Stimulated activated CD8-positive, alpha-beta memory T cell treated with anti-CD3 and anti-CD28 coated beads, Interleukin-15, amount 100 ng/mL, for 48 hours (primary cell): ENCODE results near the gene GEMIN4.
"Not testable (repeated sequence)": the region's sequence is repeated elsewhere in the genome, so short reads cannot be mapped to it uniquely, and the experiment has no call there.

Source experiments
- DNase-seq, 2 donors: peaks; one replicate each; pipeline ENCODE4 v3.0.0-alpha.2; 2020; ENCODE audit warnings: low read depth in 2 of 2

Gene GEMIN4

GRCh38 chr17:778096-778495, 26.0 kb upstream of the GEMIN4 start:
- DNase-seq, result no peak

- DNase-seq, result no peak
Observed at GRCh38 chr17:774313-774584, 22.2 kb upstream of the GEMIN4 start.

GRCh38 chr17:773467-774312, 21.6 kb upstream of the GEMIN4 start:
- DNase-seq, result peak in 1 of 2 donors; percentile 19

- no peak for DNase-seq
Observed at GRCh38 chr17:773016-773415, 21.0 kb upstream of the GEMIN4 start.

GRCh38 chr17:767076-767475, 15.0 kb upstream of the GEMIN4 start:
- DNase-seq, result no peak

GRCh38 chr17:760371-760770, 8.3 kb upstream of the GEMIN4 start:
- DNase-seq, result no peak

GRCh38 chr17:759964-760363, 7.9 kb upstream of the GEMIN4 start:
- no peak for DNase-seq

- DNase-seq, result not testable (repeated sequence)
Observed at GRCh38 chr17:756010-756567, 4.0 kb upstream of the GEMIN4 start.

GRCh38 chr17:755319-755961, 3.4 kb upstream of the GEMIN4 start:
- not testable (repeated sequence) for DNase-seq

- DNase-seq, result no peak
Observed at GRCh38 chr17:753418-753817, 1.4 kb upstream of the GEMIN4 start.

- no peak for DNase-seq
Observed at GRCh38 chr17:752620-753219, 656 bp upstream of the GEMIN4 start.

GRCh38 chr17:751269-752001, 629 bp downstream of the GEMIN4 start:
- peak in 1 of 2 donors; percentile 19 for DNase-seq

GRCh38 chr17:750431-751037, 1.5 kb downstream of the GEMIN4 start:
- DNase-seq, result no peak

GRCh38 chr17:749359-749758, 2.7 kb downstream of the GEMIN4 start:
- DNase-seq, result not testable (repeated sequence)

GRCh38 chr17:748604-749003, 3.5 kb downstream of the GEMIN4 start:
- not testable (repeated sequence) for DNase-seq

- DNase-seq, result no peak
Observed at GRCh38 chr17:746783-747629, 5.1 kb downstream of the GEMIN4 start.

GRCh38 chr17:746181-746580, 5.9 kb downstream of the GEMIN4 start:
- DNase-seq, result no peak

- no peak for DNase-seq
Observed at GRCh38 chr17:745406-745805, 6.7 kb downstream of the GEMIN4 start.

GRCh38 chr17:744937-745336, 7.1 kb downstream of the GEMIN4 start:
- no peak for DNase-seq

- no peak for DNase-seq
Observed at GRCh38 chr17:743139-743538, 8.9 kb downstream of the GEMIN4 start.
